NCI-H1436 (cell line): Measurements from ENCODE around the gene RFTN1.

Source experiments
- DNase-seq: peaks from one replicate; lab custom pipeline; 2025; lab: John Stamatoyannopoulos, UW

RFTN1 gene

DNA sequence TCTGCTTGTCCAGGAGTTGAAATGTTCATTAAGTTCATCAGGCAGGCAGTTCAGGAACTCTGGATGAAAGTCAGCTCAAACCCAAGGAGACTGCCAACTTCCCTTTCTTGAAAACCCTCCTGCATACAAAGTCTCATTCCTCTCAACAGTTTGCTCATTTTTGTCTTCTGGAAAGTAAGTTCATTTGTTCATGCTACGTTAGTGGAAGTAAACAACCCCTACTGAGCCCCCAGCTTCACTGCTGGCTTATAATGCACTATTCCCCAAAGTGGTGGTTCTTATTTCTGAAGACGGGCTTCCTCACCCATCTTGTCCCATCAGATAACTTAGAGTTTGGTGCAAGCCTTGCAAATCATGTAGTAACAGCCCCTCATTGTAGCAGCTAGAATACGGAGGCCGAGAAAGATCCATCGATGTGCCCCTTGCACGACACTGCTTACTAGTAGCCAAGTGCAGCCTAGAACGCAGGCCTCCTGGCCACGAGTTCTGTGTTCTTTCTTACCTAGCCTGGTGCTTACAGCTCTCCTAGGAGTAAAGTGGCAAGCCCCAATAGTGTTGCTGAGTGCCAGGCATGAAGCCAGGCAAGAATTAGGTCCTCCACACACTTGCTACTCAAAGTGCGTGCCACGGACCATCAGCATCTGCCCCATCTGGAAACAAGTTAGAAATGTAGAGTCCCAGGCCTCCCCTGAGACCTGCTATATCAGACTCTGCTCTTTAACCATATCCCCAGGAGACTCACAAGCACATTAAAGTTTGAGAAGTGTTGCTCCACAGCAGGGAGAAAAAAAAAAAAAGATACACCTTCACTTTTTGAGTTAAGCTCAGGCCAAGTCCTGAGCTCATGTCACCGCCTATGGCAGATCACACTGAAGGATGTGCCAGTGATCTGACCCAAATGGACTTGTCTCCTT is 82.5 kb downstream of the RFTN1 start:
- DNase-seq: no peak

DNA sequence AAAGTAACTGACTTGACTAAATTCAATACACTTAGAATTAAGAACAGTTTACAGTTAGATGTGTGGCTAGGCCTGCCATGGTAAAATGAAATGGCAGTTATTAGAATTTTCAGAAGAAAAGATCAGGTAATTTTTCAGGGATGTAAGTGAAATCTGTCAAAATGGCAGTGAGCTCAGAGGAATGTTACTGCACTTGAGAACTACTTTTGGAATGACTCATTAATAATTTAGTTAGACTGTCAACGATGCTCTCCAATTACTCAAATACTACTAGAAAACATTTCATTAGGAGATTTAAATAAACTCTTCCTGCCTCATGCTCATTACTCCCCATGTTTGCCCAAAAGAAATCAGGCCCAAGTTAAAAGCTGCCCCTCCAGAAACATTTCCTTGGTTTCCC is 84.4 kb downstream of the RFTN1 start:
- DNase-seq: no peak

GRCh38 chr3:16428612-16429011 is 84.9 kb downstream of the RFTN1 start:
- DNase-seq: no peak

DNA sequence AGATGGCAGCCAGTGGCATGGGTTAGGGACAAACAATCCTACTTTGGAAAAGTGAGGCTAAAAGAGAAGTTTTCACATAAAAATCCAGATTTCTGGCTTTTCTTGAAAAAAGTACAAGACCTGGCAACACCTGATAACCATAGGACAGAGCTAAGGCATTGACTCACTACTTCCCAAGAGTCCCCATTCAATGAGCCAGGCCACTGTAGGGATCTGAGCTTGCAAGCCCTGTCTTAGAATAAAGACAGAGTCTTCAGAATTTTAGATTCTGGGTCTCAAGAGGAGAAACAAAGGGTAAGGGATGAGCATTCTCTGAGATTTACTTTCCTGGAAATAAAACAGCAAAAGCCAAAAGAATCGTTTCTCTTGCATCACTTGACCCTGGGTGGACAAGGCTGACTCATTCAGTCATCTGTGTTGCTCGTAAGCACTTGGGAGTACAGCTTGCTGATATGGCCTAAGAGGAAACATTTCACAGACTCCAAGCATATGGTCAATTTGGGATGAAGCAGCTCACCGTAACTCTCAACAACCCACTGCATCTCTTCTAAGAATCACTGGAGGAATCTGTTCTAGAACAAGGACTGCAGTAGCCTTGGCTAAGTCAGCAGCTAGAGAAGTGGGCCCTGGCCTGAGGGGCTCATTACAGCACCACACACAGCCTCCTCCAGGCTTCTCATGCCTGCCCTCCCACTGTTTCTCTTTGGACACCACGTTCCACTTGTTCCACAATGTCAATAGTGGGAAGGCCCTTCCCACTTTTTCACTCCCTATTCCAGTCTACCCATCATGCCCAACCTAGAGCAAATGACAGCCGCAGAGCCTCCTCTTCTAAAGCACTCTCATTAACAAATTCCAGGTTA is 86.2 kb downstream of the RFTN1 start:
- DNase-seq: no peak

GRCh38 chr3:16426665-16427064 is 86.8 kb downstream of the RFTN1 start:
- no peak for DNase-seq

GRCh38 chr3:16426029-16426400 is 87.5 kb downstream of the RFTN1 start:
- no peak for DNase-seq

GRCh38 chr3:16425398-16426028 is 88.0 kb downstream of the RFTN1 start:
- no peak for DNase-seq

GRCh38 chr3:16423947-16424673 is 89.4 kb downstream of the RFTN1 start:
- DNase-seq: no peak

- no peak for DNase-seq
These were observed 90.2 kb downstream of the RFTN1 start for GRCh38 chr3:16423298-16423697.

- no peak for DNase-seq
These were observed 93.8 kb downstream of the RFTN1 start for GRCh38 chr3:16419640-16420241.

DNA sequence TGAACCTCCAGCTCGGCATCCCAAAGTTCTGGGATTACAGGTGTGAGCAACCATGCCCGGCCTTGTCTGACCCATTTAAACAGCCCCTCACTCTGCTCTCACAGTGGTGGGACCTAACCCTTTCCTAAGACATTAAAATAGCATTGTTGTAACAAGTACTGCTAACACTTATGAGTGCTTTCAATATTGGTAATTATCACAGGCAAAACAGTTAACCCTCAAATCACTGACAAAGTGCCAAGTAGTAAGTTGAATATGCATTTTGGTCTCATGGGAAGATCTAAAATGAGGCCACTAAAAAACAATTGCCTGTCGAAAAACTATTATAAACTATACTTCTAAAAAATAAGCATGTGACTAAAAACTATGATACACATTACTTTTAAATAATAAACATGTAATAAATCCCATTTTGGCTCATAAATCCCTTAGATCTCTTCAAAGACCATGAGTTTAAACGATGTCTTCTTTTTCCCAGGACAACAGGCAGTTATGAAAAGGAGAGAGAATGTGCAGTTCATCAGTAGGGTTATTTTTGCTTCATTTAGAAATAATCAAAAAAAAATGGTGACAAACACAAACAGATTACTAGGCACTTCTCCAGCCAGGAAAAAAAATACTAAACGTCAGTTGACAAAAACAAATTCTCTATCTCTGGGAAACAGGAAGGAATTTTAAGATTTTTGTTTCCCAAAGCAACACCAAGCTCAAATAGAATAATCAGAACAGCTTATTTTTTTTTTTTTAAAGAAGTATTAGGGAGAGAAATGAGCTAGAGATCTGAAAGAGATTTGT is 95.4 kb downstream of the RFTN1 start:
- DNase-seq: no peak

- no peak for DNase-seq
These were observed 97.5 kb downstream of the RFTN1 start for GRCh38 chr3:16415911-16416476.

- no peak for DNase-seq
These were observed 100.2 kb downstream of the RFTN1 start for GRCh38 chr3:16413321-16413720.

- DNase-seq: no peak
These were observed 101.2 kb downstream of the RFTN1 start for GRCh38 chr3:16412192-16412800.

DNA sequence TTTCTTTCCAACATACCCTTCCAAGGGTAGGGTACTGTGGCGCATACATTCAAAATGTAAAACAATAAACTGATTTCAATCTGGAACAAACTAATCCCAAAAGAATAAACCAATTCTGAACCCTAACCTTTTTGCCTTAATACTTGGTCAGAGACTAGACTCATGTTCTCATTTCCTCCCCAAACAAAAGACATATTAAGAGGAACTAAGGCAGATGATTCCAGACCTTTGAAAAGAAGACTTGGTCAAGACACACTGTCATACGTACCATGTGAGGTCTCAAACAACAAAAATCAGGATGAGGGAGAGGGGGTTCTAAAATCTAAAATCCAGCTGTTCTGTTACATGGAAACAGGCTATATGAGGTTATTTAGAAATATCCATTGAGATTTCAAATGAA is 102.1 kb downstream of the RFTN1 start:
- no peak for DNase-seq

DNA sequence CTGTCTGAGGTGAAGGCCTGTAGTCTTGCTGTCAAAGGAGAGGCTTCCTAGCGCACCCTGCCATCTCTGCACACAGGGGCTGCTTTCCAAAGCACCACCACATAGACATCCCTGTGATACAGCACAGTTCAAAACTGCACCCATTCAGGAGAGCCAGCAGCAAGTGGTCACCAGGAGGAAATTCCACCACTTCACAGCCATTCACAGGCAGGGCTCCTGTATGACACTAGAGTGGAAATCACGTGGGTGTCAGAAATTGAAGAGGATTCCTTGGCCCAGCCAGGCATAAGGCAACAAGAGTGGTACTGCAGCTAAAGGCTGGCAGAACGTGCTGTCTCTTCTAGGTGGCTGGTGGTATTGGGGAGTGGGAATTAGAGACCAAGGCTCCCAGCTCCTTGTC is 102.8 kb downstream of the RFTN1 start:
- DNase-seq: no peak

DNA sequence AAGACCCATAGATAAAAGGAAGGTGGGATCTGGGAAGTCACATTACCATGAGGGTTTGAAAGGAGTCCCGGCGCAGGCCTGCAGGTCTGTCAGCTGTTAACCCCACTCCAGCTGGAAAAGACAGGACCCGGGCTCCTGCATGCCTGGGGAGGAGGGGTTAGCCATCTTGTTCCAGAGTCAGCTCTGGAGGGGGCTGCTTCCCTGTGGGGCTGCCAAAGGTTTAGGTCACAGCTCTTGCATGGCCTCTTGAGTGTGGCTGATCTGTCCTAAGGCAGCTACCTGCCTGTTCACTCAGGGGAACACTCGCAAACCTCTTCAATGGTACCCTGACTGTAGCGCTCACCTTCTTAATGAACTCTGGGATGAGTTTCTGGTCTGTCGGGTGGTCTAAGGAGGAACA is 104.5 kb downstream of the RFTN1 start:
- no peak for DNase-seq

DNA sequence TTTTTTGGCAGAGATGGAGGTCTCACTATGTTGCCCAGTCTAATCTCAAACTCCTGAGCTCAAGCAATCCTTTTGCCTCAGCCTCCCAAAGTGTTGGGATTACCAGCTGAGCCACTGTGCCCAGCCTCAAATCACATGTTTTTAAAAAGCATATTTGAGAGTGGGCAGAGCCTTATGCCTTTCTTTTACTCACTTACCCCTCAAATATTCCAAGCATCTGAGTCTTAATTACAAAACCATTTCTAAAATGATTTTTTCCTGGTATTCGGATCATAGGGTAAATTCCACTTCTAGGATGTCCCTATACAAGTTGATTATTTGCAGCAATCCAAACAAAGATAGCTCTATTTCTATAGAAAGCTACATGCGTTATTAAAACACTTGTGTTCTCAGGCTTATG is 106.1 kb downstream of the RFTN1 start:
- no peak for DNase-seq

DNA sequence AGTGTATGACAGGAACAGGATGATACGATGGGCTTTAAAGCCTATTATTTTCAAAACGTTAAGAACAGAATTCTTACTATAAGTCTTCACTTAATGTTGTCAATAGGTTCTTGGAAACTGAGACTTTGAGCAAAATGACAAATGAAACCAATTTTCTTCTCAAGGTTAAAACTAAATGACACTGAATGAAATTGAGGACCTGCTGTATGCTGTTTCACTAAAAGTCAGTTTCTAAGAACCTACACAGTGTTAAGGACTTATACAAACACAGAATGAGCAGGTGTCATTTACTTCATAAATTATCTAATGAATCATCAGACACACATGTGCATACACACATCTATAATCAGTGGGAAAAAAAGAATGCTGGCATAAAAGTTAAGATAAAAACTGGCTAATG is 106.9 kb downstream of the RFTN1 start:
- DNase-seq: no peak

DNA sequence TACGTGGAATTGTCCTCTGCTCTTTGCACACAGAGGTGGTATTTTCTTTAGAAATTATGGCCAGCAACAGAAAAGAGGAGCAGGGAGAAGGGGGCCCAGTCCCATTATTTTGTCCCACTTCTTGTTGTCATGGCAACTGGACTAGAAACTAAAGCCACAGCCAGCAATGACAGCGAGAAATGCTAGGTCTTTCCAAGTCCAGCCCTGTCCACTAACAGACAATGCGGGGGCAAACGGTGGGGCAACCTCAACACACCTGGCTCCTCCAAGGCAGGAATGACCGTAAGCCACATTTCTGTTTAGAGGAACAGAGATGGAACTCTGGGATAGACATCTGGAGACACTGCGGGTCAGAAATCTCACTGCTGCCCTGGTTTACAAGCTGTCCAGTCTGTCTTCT is 107.3 kb downstream of the RFTN1 start:
- DNase-seq: no peak
